ENCODE measurements around the gene CETN2.
"Not testable (repeated sequence)": the region's sequence is repeated elsewhere in the genome, so short reads cannot be mapped to it uniquely, and the experiment has no call there.

The CETN2 gene

DNA sequence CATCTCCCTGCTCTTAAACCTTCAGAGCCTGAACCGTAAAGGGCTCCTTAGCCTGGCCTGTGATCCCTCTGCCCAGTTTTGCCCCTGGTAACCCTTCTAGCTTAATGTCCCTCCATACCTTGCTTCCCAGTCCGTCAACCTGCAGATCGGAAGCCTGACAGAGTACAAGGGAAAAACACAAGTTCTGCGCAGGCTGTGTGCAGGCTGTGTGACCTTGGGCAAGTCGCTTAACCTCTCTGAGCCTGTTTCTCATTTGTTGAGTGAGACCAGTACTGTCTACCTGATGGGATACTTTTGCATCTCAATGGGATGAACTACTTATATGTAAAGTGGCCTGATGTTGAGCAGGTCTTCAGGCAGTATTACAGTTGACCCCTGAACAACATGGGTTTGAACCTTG is 2.0 kb upstream of the CETN2 start:
- DNase-seq (ENCODE audit: low spot score) = no peak

DNA sequence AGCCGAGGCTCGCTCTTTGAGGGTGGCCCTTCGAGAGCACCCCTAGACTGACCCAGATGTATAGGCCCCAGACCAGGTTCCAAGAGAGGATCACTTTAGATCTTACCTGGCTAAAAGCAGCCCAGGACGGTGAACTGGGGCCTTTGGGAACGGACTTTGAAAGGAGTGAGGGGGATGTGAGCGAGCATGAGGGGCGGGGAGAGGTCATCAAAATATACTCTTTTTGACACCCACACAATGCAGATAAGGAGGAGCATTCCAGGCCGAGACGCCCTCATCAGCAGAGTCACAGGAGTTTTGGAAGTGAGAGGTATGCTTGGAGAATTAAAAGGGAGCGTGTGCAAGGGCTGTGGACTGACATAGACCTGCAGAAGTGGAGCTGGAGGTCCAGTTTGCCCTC is 834 bp upstream of the CETN2 start:
- no peak for DNase-seq (ENCODE audit: low spot score)

DNA sequence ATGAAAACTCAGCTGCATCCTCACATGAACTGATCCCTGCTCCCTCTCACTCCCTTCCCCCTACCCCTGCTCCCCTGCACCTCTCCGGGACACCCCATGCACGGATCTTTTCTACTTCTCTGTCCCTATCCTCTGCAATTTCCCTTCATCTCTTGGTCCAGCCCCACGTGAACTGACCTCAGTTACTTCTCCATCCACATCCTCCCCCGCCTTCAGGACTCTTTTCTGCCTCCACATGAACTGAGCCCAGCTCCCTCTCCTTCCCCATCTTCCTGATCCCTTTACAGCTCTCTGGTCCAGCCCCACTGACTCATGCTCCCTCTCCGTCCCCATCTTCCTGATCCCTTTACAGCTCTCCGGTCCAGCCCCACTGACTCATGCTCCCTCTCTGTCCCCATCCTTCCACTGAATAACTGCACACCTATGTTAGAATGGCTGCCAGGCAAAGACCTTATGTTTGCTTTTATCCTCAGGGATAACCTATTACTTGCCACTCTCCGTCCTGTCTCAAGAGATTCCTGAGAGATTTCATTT is 5.6 kb downstream of the CETN2 start:
- DNase-seq (ENCODE audit: low spot score) = no peak

DNA sequence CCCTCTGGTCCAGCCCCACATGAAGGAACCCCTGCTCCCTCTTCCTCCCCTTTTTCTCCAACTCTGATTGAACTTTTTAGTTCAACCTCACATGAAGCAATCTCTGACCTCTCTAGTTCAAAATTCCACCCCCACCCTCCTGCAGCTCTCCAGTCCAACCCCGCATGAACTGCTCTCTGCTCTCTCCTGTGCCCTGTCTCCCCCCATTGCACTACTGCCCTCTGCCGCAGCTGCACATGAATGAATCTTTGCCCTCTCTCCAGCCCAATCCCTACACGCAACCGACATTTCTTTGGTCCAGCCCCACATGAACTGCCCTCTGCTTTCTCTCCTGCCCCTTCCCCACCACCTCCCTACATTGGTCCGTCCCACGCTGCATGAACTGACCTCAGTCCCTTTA is 6.9 kb downstream of the CETN2 start:
- no peak for DNase-seq (ENCODE audit: low spot score)

DNA sequence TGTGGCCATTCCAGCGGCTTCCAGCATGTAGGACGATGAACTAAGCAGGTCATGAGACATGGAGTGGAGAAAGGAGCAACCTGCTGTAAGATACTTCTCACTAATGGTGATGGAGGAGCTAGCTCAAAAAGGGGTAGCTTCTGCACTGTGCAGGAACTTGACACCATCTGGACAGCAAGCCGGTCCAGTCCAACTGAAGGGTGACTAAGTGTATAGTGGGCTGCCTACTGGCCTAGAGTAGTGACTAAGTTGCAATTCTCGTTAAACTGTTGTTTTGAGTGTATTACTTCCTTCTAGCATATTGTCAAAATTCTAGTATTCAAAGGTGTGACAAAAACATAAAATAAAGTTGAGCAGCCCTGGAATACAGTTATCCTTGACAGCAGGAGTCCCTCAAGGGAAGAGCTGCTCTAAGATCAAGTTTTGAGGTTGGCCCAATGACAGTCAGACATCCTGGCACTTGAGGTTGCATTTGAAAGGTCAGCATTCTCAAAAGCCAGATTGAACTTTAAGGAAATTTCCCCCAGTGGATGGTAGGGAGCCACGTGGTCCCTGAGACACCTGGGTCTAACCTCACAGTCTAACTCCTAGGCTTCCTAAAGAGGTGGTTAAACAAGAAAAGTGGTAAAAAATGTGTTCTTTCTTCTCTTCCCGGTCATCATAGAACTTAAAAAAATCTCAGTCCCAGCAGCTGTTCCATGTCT is 8.0 kb downstream of the CETN2 start:
- DNase-seq (ENCODE audit: low spot score) = no peak

DNA sequence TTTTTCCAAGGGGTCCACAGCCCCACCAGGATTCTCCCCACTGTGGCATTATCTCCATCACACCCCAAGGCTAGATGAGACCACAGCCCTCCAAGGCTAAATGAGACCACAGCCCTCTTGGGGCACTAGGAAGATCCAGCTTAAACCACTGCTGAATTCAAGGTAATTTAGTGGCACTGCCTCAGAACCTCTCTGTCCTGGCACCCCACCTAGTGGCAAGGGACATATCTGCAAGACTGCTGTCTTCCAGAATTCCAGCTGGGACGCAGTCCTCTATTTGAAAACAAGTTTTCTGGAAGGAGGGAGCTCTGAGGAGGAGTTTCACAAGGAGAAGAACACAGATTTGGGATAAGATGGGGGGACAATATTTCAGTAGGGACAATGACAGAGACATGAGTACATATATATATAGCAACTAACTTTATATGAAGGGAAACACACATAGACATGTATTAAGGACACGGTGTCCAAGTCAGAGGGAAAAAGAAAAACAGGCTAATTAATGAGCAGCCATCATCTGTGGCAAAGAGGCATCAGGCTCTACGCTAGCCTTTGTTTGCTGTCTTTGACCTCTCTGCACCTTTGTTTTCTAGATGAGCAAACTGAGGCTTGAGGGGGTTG is 9.3 kb downstream of the CETN2 start:
- DNase-seq (ENCODE audit: low spot score) = peak; percentile 59

DNA sequence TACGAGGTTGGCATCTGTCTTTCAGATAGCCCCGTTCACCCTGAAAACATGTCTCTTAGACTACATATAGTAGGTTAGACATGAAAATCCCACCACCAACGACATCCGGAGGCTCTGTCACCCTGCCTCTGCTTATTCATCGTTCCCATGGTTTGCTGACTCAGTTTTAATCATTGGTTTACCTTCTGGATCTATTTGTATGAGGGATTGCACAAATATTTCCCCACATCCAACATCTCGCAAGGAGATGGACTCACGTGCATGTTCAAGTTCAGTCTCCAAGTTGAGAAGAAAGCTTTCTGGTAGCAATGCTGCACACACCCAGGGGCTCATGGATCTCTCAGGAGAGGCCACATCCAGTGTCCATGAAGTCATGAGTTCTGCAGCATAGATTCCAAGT is 10.8 kb downstream of the CETN2 start:
- peak; percentile 64 for DNase-seq (ENCODE audit: low spot score)

DNA sequence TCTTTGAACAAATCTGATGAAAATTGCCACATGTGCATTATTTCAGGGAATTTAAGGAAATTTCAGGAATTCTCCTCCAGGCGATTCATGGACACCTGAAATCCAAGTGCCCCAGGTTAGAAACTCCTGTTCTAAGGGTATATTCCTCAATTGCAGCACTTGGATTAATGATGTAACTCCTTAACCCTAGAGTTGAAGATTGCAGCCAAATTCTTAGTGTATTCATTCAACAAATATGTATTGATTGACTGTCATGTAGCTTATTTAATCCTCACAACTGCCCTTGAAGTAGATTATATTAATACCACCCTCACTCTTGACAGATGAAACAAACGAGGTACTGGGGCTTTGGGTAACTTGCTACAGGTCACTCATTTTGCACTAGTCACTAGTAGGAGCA is 11.3 kb downstream of the CETN2 start:
- no peak for DNase-seq (ENCODE audit: low spot score)

DNA sequence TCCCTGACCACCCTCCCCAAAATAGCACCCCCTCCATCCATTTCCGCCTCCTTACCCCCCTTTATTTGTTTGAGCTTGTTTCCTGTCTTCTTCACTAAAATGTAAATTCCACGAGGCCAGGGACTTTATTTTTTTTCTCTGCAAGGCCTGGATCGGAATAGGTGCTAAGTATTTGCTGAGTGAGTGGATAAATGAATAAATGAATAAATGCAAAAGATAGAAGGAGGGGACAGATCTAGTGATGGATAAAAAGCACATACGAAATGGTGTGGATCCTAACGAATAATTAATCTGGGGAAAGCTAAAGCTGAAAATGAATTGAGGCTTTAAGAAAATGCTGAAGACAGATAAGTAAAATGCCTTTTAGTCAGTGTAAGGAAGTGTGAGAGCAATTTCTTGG is 12.2 kb downstream of the CETN2 start:
- DNase-seq (ENCODE audit: low spot score) = no peak

DNA sequence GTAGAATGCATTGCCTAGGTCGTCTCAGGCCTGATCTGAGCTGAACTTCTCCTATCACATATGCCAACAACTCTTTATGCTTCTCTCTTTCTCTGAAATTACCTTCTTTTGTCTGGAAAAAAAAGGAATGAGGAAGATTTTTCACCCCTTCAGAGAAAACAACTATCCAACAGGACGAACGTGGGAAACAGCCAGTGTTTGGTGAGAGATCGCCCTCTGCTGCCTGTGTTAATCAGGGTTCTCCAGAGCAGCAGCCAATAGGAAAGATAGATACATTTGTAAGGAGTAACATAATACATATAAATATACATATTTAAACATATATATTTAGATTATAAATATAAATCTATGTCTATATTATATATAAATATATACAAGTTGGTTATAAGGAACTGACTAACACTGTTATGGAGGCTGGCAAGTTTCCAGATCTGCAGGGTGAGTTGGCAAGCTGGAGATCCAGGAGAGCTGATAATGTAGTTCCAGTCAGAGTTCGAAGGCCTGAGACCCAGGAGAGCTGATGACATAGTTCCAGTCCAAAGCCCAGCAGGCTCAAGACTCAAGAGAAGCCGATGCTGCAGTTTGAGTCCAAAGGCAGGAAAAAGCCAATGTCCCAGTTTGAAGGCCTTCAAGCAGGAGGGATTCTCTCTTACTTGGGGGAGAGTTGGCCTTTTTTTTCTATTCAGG is 13.3 kb downstream of the CETN2 start:
- peak; percentile 64 for DNase-seq (ENCODE audit: low spot score)

DNA sequence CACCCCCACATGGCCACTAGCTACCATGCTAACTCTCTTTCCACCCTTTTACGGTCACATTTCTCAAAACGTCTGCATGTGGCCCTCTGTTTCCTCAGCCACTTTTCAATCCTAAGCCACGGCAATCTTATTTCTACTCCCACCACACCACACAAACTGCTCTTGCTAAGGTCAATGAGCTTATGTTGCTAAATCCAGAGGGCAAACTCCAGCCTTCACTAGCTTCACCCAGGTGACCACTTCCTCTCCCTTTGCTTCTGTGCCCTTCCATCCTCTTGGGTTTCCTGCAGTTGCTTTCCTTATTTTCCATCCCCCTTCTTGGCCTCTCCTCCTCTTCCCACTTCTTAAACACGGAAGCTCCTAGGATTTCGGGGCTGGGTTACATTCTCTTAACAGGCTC is 16.5 kb downstream of the CETN2 start:
- no peak for DNase-seq (ENCODE audit: low spot score)

DNA sequence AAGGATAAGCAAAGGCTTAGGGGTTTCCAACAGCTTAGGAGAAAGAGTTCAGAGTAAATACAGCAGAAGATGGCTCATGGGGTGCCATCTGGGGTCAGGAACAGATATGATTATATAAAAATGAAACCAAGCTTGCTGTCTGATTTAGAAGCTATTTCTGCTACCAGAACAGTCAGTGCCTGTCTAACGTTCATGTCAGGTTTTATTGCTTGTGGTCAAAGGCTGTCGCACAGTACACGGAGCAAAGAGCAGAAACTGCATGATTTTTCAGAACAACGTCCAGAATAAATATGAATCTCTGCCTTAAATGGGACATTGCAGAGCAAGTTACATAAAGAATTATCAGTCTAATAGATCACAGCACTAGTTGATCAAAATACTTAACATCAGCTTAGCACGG is 17.4 kb downstream of the CETN2 start:
- no peak for DNase-seq (ENCODE audit: low spot score)

DNA sequence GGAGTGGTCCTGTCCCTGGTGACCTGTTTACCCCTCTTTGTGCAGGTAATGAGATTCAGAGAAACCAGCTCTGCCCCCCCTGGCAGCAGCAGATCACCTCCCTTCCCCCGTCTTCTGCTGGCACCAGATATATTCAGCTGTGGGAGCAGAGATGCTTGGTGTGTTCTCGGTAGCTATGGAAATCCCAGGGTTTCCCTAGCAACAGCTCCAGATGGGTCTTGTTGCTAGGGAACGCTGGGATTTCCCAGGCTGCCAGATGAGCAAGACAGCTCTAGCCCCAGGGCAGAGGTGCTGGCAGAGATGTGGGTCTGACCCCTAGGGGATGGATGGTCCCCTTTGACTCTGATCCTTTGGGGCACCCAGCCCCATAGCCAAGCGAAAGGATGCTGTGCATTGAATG is 20.2 kb downstream of the CETN2 start:
- no peak for DNase-seq (ENCODE audit: low spot score)

DNA sequence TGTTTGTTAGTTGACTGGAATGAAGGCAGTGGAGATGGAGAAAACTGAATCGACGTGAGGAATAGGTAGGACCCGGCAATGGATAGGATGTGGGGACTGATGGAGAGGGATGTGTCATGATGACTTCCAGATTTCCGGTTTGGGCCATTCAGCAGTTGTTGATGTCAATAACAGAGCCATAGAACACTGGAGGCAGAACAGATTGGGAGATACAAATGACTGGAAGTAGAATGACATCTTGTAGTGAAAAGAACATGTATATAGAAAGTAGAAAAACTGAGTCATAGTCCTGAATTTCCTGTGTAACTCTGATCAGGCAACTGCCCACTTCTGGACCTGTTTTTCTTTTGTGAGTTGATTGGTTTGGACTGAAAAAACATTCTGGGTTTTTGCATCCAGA is 24.5 kb downstream of the CETN2 start:
- DNase-seq (ENCODE audit: low spot score) = no peak

DNA sequence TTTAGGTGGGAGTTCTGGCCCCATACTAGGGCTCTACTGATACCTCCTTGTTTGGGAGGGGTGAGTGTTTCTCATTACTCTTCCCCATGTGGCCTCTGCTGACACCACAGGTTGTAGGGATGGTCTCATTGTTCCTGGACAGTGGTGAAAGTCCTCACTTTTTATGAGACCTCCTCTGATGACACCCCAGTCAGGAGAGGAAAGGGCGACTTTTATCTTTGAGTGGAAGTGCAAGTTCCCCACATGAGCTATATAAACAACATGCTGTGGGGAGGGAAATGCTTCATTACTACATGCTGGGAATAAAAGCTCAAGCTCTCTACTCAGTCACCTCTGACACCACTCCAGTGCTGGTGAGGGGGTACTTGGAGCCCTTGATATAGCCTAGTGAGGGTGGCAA is 31.6 kb downstream of the CETN2 start:
- DNase-seq (ENCODE audit: low spot score) = no peak

DNA sequence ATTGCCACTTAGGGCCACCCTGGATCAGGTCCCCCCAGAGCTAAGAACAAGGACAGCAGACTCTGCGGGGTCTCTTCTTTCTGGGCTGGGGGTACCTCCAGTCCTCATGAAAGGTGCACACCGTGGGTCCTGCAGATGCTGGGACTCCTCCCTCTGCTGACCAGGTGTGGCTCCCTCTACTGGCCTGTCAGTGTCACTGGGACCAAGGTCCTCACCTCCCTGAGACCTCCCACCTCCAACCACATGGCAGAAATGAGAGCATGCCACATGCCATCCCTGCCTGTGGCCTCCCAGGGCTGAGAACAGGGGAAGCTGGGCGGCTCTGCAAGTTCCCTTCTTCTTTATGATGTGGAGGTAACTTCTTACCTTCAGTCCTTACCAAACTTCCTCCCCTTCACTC is 43.5 kb downstream of the CETN2 start:
- not testable (repeated sequence) for DNase-seq (ENCODE audit: low spot score)

Data from RKO (cell line).